Tibial nerve (tissue), 4 donors: ENCODE results near the gene LILRA1. TPM values are rescaled to one million over a fixed set of nuclear protein-coding genes. Genes with fewer than 3 reads are reported as not detected.

Experiments used
- DNase-seq, 2 donors: peaks; one replicate each; pipeline ENCODE4 v3.0.0-alpha.2; 2019; ENCODE audit warnings: low spot score in 2 of 2
- H3K27ac ChIP-seq, 4 donors: fragments of 200-600 bp; sonication (generic) in 3 of 4; one replicate each; pipeline ENCODE4 v1.5.1; 2017 to 2019; ENCODE audit warnings: mild to moderate bottlenecking in 1 of 4
- H3K27me3 ChIP-seq, 2 donors: fragments of 200-600 bp; sonication (generic) in 1 of 2; one replicate each; pipeline versions ENCODE4 v1.5.1 to v1.6.0; 2017 to 2019
- H3K36me3 ChIP-seq, 3 donors: fragments of 200-600 bp; sonication (generic); one replicate each; pipeline ENCODE4 v1.5.1; 2018 to 2019
- H3K4me1 ChIP-seq, 4 donors: fragments of 200-600 bp; sonication (generic) in 3 of 4; one replicate each; pipeline ENCODE4 v1.5.1; 2017 to 2019
- H3K4me3 ChIP-seq, 4 donors: fragments of 200-600 bp; sonication (generic) in 3 of 4; one replicate each; pipeline ENCODE4 v1.5.1; 2017 to 2019; ENCODE audit warnings: mild to moderate bottlenecking in 1 of 4, moderate library complexity in 1 of 4
- H3K9me3 ChIP-seq, 4 donors: fragments of 200-600 bp; sonication (generic) in 3 of 4; one replicate each; pipeline ENCODE4 v1.5.1; 2017 to 2019
- CTCF ChIP-seq, 5 experiments: fragments of 200-600 bp in 3 of 5; fragments of 450-650 bp in 2 of 5; sonication (generic) in 3 of 5; IDR thresholded peaks; one replicate each; pipeline ENCODE4 v1.5.1; 2016 to 2019; ENCODE audit warnings: antibody characterized with exemption in 5 of 5, mild to moderate bottlenecking in 3 of 5, moderate library complexity in 2 of 5
- EP300 ChIP-seq, 2 donors: sonication (generic); formaldehyde crosslinking; IDR thresholded peaks; one replicate each; pipeline ENCODE4 v1.6.1; 2017; ENCODE audit warnings: antibody characterized with exemption in 2 of 2, mild to moderate bottlenecking in 1 of 2
- POLR2A ChIP-seq, 2 donors: fragments of 450-650 bp; IDR thresholded peaks; one replicate each; pipeline ENCODE4 v1.6.1; 2017; ENCODE audit warnings: antibody characterized with exemption in 2 of 2, mild to moderate bottlenecking in 2 of 2, moderate library complexity in 2 of 2
- WGBS, 2 donors: methylation state at CpG; one replicate each; pipeline ENCODE4 v1.1.5; 2018; 5-methylcytosine and 5-hydroxymethylcytosine counted together
- total RNA-seq, 4 donors: library from RNA; depleted of rRNA; stranded (reverse); fragments of >200 nt; gene quantifications; one replicate each; pipeline ENCODE4 v1.1.0, GENCODE V29; 2016

Gene LILRA1
- total RNA-seq, 4 donors from 2014 or later: 0.39 to 3.5 (median 1.2) TPM

GRCh38 chr19:54612428-54612827 lies 19.0 kb downstream of the LILRA1 start:
- no peaks in the 10 kb centered on the region for H3K4me1 ChIP-seq
- no peak for DNase-seq
- TF ChIP-seq EP300 (IDR thresholded peaks at IDR 0.05) (no peak), CTCF (IDR thresholded peaks at IDR 0.05) (no peak), POLR2A (IDR thresholded peaks at IDR 0.05) (no peak)
- H3K9me3 ChIP-seq: peaks cover 0 to 37% (median 0%) of the 10 kb centered on the region in 4 donors
- no peak overlapping the region for H3K27ac ChIP-seq
- no peaks in the 10 kb centered on the region for H3K27me3 ChIP-seq
- no peak overlapping the region for H3K4me3 ChIP-seq
- 92 to 100% methylated on average over 1 of the region's 1 CpG for WGBS, 2 donors
- no peaks in the 10 kb centered on the region for H3K36me3 ChIP-seq

GRCh38 chr19:54614726-54615125 lies 21.3 kb downstream of the LILRA1 start:
- no peaks in the 10 kb centered on the region for H3K4me1 ChIP-seq
- no peaks in the 10 kb centered on the region for H3K36me3 ChIP-seq
- DNase-seq: no peak
- TF ChIP-seq CTCF (IDR thresholded peaks at IDR 0.05): no peak
- TF ChIP-seq EP300 (IDR thresholded peaks at IDR 0.05): no peak
- no peak for TF ChIP-seq POLR2A (IDR thresholded peaks at IDR 0.05)
- 85 to 96% methylated on average over 1 of the region's 1 CpG for WGBS, 2 donors
- peaks cover 0 to 18% (median 0%) of the 10 kb centered on the region in 4 donors for H3K9me3 ChIP-seq
- no peaks in the 10 kb centered on the region for H3K27me3 ChIP-seq
- H3K4me3 ChIP-seq: no peak overlapping the region
- H3K27ac ChIP-seq: no peak overlapping the region

GRCh38 chr19:54616057-54616456 lies 22.6 kb downstream of the LILRA1 start:
- no peaks in the 10 kb centered on the region for H3K4me1 ChIP-seq
- WGBS, 2 donors: 65 to 72% methylated on average over 3 of the region's 3 CpGs
- H3K4me3 ChIP-seq: no peak overlapping the region
- H3K9me3 ChIP-seq: peaks cover 0 to 8% (median 0%) of the 10 kb centered on the region in 4 donors
- no peaks in the 10 kb centered on the region for H3K27me3 ChIP-seq
- TF ChIP-seq POLR2A (IDR thresholded peaks at IDR 0.05): no peak
- TF ChIP-seq EP300 (IDR thresholded peaks at IDR 0.05): no peak
- no peak for TF ChIP-seq CTCF (IDR thresholded peaks at IDR 0.05)
- peak overlapping the region in 1 of 4 donors; percentile 38 for H3K27ac ChIP-seq
- H3K36me3 ChIP-seq: no peaks in the 10 kb centered on the region
- no peak for DNase-seq

- DNase-seq: no peak
Measured at GRCh38 chr19:54616821-54617560, 23.6 kb downstream of the LILRA1 start.

More at GRCh38 chr19:54616821-54617560, 23.6 kb downstream of the LILRA1 start:
- Histone ChIP-seq H3K27ac (peak overlapping the region in 1 of 4 donors; percentile 38), H3K9me3 (peaks cover 0 to 8% (median 0%) of the 10 kb centered on the region in 4 donors), H3K27me3 (no peaks in the 10 kb centered on the region), H3K4me1 (no peaks in the 10 kb centered on the region), H3K36me3 (no peaks in the 10 kb centered on the region), H3K4me3 (peak overlapping the region in 1 of 4 donors; percentile 27)
- WGBS, 2 donors: 48 to 65% methylated on average over 5 of the region's 5 CpGs
- no peak for TF ChIP-seq POLR2A (IDR thresholded peaks at IDR 0.05)
- no peak for TF ChIP-seq EP300 (IDR thresholded peaks at IDR 0.05)
- no peak for TF ChIP-seq CTCF (IDR thresholded peaks at IDR 0.05)
